Nucleus accumbens (tissue), 56 donors: ENCODE measurements around the gene CREB3.
A peak's percentile ranks its signal among the peaks of the same experiment; 100 is the strongest.

Experiments
- DNase-seq, 56 donors: peaks; one replicate each; lab custom pipeline; 2025; lab: John Stamatoyannopoulos, UW

Gene CREB3

DNA sequence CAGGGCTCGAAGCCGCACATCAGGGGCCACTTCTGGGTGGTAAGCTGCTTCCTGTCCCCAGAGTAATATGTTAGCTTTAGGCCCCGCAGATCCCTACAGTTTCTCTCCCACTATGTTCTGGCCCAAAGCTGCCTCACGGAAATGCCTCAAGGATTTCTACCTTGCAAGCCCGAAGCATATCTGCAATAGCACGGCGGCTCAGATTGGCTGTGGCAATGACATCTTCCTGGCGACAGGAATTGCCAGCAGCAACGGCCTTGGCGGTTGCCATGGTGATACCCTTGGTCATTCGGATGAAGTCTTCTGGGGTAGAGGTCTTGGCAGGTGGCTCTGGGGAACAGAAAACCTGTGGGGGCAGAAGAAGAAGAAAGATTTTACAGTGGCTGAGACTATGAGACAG, 32.4 kb upstream of the CREB3 start:
- DNase-seq, result no peak

DNA sequence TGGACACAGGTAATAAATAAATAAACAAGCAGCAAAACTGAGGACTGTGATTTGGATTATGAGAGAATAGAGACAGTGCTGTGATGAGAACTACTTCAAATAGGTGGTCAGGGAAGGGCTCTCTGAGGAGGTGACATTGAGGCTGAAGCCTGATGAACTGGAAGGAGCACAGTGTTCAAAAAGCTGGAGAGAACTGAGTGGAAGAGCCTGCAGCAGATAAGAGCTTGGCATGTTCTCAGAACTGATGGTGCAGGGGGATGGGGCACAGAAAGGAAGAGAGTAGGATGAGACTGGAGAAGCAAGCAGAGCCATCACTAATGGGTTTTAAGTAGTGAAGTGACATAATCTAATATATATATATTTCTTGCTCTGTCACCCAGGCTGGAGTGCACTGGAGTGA, 31.5 kb upstream of the CREB3 start:
- no peak for DNase-seq

DNA sequence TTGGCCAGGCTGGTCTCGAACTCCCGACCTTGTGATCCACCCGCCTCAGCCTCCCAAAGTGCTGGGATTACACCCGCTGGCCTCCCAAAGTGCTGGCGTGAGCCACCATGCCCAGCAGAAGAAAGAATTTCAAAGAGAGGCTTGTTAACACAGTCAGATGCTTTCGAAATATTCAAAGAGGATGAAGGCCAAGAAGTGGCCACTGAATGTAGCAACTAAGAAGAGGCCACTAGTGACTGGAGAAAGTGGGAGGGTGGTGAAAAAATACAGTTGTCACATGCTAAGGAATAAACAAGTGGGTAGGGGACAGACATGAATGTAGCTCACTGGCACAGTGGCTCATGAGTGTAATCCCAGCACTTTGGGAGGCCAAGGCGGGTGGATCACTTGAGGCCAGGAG, 29.8 kb upstream of the CREB3 start:
- no peak for DNase-seq

DNA sequence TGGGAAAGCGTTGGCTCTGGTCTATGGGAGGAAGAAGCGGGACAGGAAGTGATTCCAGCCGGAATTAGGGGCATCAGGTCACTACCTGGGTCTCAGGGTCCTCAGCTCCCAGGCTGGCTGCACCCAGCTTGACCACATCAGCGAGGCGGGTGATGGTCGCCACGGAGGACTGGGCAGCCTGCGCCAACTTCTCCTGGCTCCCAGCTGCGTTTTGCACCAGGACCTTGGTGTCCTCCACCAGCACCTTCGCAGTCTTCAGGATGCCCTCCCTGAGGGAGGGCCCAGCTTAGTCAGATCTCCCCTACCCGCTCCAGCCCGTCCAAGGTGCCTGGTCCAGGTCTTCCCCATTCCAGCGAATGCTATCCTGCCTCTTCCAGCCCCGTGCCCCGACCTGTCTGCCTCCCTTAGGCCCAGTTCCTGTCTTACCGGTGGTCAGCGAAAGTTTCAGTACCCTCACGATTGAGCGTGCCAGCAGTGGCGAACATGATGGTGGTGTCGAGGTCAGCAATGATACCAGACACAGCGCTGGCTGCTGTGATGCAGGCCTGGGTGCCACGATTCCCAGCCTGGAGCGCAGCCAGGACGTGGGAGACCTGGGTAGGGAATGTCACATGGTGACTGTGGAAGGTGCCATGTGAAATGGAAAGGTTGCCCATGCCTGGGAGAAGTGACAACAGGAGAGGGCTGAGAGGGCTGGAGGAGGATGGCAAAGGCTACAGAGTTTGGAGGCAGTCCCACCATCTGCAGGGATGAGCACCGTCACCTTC, 28.4 kb upstream of the CREB3 start:
- no peak for DNase-seq

DNA sequence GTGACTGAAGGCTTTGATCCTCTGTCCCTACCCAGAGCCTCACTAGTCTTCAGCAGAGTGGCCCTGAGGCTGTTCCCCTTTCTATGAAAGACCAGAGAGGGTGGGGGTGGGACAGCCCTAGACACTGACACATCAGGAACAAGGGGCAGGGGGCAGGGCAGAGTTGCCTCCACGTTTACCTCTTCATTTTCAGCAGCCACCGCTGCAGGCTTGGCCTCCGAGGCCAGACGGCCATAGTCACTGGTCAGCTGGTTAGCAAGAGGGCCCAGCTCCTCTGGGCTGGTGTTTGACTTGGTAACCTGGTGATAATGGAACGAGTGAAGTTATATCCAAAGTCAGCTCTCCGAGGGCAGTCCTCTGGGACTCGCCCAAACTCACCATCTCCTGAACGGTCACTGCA, 27.1 kb upstream of the CREB3 start:
- no peak for DNase-seq

DNA sequence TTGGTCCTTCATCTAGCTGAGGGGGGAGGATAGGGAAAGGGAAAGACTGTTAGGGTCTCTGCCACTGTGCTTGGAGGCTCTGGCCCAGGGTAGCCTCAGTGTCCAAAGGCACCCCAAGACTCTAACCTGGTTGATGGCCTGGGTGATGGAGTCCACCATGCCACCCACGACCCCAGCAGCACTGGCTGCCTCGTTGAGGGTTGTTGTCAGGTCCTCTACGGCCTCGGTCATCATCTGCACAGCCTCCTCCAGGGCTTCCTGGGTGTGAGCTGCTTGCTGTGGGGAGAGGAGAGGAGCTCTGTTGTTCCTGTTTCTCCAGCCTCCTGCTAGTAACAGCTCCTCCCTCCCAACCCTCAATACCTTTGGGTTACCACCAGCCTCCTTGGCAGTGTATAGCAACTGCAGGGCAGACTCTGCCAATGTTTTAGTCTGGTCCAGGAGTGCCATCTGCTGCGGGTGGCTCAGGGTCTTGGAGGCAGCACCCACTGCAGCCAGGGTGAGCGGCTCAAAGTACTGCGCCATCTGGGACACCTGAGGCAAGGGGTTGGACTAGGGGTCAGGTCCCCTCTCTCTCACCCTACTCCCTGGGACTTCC, 26.5 kb upstream of the CREB3 start:
- no peak for DNase-seq

DNA sequence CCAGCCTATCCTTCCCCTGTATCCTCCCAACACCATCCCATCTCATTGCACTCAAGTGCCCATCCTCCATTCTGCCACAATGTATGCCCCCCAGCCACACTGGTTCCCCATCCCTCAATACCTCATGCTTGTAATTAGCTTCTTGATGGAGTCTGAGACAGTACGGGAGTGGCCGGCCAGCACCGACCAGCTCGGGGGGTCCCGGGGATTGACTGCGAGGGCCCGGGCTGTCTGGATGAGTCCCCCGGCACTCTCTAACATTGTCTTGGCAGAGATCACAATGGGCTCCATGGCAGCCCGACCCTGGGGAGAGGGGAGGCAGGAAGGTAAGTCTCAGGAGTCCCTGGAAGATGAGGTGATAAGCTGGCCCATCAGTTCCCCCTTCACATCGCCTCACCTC, 25.5 kb upstream of the CREB3 start:
- DNase-seq, result no peak

DNA sequence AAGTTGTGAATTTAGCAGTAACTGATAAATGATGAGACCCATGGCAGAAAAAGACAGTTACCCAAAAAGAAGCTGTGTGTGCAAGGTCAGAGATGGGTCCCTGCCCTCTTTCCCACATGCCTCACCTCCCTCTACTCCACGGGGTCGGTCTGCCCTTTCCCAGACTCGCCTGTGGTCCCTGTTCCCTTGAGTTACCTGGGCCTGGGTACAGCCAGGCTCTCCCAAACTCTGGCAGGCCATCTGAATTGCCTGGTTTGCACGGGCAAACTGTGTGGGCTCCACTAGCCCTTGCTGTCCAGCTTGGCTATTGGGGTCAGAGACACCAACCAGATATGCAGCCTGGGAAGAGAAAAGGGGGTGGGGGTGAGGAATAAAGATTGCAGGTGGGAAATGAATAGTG, 24.3 kb upstream of the CREB3 start:
- DNase-seq, result no peak

DNA sequence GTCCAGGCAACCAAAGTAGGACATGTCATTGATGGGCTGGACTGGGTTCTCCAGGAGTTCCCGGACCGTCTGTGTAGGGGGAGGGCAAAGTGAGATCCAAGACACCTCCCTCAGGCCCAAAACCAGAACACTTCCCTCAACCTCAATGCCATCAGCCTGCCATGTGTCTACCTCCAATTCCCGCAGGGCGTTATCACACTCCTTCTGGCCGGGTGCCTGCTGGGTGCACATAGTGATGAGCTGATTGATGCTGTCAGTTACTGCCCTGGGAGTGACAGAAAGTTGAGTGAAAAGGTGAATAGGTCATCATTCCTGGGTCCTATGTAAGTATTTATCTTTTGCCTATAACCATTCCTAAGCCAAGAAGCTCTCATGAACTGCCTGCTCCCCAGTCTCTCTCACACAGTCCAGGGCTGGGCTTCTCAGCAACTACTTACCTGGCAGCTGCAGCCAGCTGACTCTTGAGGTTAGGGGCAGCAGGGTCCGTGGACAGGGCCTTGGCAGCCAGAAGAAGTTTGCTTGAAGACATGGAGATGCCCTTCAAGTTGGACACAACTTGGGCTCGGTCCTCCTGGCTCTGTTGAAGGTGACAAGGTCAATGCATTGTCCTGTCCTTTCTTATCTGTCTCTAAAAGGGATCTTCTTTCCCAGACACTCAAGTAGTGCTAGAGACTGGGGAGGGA, 21.5 kb upstream of the CREB3 start:
- DNase-seq, result no peak

DNA sequence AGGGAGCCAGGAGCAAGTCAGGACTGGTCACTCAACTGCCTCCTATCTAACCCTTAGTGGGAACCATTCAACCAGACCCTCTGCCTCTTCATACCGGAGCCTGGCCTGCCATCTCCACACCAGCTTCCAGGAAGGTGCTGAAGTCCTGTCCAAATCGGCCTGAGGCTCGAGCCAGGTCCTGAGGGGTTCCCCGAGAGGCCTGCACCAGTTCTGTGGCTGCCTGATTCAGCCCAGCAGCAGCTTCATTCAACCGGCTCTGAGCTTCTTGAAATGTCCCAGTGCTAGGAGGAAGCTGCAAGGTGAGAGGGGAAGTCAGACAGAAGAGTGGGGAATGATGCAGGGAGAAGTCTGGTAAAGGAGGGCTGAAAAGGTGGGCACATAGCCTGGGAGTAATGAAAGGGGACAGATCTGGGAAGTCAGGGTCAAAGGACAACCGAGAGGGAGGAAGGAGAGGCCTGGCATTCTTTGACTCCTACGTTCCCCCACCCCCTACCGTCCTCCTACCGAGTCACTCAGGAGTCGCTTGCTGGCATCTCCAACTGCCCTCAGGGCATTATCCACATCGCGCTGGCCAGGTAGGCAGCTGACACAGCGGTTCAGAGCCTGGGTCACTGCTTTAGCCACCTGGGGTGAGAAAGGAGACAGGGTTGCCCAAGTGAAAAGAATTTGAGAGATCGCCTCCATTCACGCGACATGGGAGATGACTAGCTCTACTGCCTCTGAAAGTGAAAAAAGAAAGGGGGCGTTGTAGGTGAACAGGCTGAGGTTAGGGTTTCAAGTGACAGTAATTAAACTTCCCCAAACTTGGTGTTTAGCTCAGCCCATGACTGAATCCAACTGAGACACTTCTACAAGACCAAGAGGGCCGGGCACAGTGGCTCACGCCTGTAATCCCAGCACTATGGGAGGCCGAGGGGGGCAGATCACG, 20.7 kb upstream of the CREB3 start:
- DNase-seq, result no peak

DNA sequence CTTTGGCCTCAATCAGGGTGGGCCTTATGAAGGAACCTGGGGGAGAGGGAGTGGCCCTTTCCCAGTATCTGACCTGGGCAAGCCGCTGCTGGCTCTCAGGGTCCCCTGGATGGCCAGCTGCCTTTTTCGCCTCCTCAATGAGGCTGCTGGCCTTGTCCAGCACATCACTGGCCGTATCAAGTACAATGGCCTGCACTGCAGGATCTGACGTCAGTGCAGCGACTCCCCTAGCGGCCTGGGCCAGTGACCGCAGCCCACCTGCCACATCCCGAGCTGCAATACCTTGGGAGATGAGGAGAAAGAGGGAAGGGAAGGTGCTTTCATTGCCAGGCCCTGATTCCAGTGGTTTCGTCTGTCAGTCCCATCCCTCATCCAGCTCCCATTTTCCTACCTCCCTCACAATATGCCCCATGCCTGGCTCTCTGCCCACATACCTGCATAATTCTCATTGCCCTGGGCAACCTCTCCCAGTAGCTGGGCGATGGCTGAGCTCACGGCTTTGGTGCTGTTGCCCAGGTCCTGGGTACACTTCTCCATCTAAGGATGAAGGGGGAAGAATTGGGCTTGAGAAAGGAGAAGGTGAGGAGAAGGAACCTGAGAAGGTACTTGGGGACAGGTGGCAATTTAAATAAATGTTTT, 19.6 kb upstream of the CREB3 start:
- no peak for DNase-seq

DNA sequence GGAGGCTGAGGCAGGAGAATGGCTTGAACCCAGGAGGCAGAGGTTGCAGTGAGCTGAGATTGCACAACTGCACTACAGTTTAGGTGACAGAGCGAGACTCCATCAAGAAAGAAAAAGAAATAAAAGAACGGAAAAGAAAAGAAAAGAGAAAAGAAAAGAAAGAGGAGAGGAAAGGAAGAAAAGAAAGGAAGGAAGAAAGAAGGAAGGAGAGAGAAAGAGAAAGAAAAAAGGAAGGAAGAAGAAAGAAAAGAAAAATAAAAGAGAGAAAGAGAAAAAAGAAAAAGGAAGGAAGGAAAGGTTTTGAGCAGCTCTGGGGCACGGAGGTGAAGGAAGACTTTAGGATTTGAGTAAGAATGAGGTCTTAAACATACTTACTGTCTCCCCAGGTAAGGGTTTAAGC, 18.9 kb upstream of the CREB3 start:
- no peak for DNase-seq

DNA sequence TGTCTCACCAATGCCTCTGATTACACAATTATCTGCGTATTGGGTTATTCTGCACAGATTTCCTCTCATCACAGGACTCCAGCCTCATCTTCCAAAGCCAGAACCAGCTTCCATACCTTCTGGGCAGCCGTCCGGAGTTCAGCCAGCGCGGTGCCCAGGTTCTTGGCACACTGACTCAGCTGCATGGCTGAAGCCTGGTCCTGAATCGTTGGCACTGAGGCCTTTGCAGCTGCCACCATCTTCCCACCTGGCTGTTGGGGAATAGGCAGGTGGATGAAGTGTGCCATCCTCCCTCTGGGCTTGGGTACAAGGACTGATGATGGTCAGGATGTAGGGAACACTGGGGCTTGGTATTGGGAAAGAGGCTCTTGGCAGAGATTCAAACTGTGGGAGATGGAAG, 18.3 kb upstream of the CREB3 start:
- no peak for DNase-seq

DNA sequence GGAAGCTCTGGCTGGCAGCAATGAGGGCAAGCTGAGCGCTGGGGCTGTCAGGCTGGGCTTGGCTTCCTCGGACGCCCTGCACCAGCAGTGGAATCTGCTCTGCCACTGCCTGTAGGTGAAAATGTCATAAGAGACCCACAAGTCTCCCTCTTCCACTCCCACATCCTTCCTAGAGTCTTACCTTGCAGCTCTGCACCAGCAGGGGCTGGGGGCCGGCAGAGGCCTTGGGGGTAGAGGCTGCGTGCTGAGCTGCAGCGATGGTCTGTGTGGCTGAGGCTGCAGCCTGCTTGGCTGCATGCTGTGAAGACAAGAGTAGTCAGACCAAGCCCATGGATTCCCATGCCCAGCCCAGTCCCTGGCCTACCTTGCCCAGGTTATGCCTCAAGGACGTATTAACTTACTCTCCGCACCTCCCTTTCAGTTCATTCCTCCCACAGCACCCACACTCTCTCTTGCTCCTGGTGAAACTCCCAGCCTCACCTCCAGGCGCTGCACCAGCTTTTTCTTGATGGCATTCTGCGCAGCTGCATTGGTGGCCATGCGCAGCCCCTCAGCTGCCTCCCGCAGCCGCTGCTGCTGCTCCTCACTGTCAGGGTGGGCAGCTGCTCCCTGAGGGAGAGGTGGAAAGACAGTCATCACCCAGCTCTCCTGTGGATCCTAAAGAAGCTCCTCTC, 17.8 kb upstream of the CREB3 start:
- peak in 3 of 56 donors; percentile 2 to 16 (median 16) for DNase-seq

DNA sequence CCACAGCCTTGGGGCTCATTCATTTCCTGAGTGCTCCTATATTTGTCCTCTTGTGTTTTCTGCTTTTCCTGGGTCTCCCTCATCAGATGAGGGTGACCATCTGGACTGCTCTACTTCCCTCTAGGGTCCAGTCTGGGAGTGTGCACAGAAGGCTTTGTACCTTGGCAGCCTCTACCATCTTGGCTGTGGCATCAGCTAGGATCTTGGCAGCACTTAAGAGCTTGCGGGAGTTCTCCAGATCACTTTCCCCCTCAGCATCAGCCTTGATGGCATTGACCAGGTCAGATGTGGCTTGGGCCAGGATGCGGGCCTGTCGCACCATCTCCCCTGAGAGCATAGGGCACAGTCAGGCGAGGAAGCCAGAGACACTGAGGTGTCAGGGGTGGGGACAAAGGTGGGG, 16.2 kb upstream of the CREB3 start:
- peak in 1 of 56 donors; percentile 20 for DNase-seq

DNA sequence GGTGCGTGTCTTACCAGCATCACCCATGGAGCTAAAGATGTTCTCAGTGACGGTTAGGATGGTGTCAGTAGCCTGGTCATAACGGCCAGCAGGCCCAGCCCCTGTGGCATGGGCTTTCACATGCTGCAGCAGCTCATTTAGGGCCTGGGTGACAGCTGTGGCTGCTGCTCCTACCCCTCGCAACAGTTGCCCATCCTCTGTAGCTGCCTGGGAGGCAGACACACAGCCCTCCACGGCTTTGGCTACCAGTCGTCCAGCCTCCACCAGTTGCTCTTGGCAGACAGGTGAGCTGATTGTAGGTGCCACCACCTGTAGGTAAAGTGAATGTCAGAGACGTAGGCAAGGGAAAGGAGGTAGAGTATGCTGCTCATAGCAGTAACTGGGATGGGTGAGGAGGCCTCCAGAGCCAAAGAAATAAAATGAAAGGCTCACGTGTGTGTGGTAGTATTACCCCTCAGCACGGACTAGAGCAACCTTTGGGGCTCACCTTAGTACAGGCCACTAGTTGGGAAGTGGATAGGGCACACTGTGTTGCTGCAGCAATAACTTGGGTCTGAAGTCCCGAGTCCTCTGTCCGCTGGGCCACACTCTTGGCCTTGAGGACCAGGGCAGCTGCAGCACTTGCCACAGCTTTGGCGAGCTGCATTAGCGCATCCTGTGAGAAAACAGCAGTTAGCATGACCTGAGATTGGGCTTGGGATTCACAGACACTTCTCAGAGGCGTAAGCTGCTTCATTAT, 15.2 kb upstream of the CREB3 start:
- DNase-seq, result no peak

DNA sequence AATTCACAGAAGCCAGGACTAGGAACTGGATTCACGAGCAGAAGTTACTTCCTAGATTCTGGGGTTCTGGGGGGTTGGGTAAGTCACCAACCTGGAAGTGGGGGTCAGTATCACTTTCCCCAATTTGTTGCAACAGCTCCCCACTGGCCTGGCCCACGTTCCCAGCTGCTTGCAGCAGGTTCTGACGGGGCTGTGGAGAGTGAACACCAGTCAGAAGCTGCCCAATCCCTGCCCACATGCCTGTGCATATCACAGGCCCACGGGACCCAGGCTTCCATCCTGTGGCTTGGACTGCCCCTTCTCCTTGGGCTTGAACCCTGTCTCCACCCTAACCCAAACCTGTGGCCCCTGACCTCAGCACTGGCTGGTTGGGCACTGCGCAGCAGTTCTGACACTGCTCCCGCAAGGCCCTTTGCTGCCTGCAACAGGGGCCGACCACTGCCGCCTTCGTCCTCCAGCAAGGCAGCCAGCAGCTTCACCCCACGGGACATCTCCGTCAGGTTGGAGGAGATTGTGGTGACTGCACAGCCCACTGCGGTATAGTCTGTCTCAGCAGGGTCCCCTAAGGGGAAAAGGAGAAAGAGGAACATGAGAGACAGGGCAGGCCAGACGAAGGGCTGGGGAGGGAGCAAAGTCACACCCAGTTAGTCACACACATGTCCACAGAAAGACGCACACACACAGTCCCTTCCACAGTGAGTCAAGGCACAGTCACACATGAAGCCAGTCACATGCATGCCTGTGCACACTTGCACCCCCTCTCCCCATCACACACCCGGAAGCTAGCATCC, 13.6 kb upstream of the CREB3 start:
- no peak for DNase-seq

DNA sequence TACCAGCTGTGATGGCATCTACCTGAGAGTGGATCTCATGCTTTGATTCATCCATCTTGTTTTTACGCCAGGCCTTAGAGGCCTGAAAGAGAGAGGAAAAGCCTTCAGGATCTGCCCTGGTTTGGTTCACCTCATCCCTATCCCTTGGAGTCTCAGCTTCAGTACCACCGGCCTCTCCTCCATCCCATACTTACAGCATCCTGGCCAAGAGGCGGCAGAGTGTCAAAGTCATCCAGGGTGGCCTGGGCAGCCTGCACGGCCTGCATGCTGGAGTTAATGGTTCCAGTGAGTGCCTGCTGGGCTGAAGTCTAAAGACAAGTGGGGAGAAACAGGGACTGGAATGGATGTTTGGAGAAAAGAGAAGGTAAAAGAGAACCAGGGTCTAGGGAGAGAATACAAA, 12.9 kb upstream of the CREB3 start:
- DNase-seq, result no peak
